Right kidney (tissue), 9 donors: Measurements from ENCODE around the gene MYBPC3.

Source experiments
- DNase-seq: peaks from one replicate; pipeline ENCODE4 v3.0.0-alpha.2; 2016
- long read RNA-seq, 8 donors: transcript quantifications; one replicate each; lab custom pipeline, GENCODE V29; 2026

The MYBPC3 gene
- long read RNA-seq, donor 1: 0 reads
- long read RNA-seq, donor 2: 0 reads
- long read RNA-seq, donor 3: 0 reads
- long read RNA-seq, donor 4: 0 reads
- long read RNA-seq, donor 5: 0 reads
- long read RNA-seq, donor 6: 0 reads
- long read RNA-seq, donor 7: 0 reads
- long read RNA-seq, donor 8: 0 reads

DNA sequence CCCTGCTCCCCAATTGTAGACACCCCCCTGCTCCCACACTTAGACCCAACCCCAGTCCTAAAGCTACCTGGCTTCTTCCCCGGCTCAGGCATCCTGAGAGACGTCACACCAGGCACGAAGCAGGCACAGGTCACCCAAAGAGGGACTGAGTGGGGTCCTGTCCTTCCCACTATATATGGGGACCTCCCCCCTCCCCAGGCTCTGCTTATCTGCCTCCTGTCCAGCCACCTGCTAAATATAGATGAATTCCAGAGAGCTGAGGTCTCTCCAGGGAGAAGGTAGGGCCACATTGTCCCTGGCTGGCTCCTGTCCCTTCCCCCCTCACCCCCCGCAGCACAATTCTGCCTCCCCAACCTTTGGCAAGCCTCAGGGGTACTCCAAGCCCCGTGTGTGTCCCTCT lies at the start of gene MYBPC3:
MYBPC3 (minus strand) TSS at position 147 of the 400 bp plus-strand sequence; CDS start at position 92, 55 bp downstream.
- no peak for DNase-seq

DNA sequence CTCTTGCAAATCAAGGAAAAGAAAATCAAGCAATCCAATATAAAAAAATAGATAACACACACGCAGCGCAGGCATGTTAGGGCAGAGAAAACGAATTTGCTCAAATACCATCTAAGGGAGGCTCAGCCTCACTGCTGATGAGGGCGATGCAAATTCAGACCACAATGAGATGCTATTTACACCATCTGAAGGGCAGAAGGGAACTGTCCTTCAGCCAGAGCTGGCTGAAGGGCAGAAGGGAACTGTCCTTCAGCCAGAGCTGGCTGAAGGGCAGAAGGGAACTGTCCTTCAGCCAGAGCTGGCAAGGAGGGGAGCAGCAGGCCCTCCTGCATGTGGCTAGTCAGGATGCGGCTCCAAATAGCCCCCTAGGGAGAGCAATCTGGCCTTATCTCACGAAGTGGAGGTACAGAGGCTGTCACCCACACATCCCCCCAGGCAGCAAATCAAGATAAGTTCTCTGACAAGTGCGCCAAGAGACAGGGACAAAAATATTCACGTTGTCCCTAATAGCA lies 48.3 kb upstream of the MYBPC3 start:
- DNase-seq: no peak

DNA sequence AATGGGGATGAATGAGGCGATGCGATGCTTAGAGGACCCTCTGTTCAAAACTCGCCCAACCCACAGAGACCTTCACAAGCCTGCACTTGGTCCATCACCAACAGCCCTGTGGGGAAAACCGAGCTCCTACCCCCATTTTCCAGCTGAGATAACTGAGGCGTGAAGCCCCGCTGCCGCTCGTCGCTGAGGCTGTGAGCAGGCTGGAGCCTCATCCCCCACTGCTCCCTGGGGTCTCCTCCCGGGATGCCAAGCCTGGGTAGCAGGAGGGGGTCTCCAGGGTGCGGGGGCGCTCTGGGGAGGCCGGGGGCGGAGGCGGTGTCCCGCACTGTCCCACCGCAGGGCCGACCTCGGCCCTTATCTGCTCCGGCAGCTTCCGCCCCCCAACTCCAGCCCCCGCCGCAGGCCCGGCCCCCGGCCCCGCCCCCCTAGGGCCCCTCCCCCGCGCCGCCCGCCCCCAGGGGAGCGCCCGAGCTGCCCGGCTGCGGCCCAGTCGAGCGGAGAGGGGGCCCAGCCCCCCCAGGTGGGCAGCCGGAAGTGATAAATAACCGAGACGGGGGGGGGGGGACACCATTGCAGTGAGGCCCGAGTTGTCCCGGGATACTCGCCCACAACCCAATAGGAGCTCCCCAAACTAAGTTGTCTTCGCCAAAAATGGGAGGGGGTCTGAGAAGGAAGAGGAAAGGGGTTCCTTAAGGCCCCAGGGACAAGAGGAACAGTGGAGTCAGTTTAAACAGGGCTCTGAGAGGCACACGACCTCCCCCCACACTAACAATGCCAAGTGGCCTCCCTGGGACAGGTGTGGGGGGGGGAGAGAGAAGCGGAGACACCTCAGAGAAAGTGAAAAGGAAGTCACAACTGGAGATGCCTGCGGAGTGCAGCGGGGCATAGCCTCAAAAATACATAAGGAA lies 47.6 kb upstream of the MYBPC3 start:
- peak; percentile 71 for DNase-seq

DNA sequence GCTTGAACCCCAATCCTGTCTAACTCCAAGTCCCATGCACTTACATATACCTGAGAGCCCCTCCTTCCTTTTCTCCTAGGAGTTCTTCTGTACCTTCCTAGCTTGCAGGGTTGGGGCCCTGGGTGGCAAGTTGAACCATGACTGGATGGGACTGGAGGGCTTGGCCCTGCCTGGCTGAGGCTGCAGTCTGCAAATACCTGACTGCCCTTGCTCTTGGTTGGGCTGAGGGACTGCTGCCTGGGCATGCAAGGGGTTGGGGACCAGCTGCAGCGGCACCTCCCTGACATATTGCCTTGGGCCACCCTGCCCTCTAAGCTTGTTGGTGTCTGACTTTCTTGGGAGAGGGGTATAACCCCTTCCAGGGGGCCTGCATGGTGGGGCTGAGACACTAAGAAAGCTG lies 46.0 kb upstream of the MYBPC3 start:
- DNase-seq: no peak

DNA sequence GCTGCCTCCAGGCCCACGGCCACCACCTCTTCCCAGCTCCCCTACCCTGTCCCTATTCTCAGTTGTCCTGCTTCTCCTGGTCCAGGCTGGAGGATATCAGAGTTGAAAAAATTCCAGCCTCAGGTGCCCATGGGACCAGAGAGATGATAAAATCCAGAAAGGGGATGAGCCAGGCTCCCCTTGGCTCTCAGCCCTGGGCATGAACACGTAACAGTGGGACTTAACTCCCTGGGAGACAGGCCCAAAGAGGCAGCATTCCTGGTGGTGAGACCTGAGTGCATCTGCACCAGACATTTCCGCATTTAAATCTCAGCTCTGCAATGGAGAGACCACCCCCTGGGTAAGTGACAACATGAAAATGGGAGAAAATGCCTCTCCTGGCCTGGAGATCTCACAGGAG lies 45.5 kb upstream of the MYBPC3 start:
- no peak for DNase-seq

DNA sequence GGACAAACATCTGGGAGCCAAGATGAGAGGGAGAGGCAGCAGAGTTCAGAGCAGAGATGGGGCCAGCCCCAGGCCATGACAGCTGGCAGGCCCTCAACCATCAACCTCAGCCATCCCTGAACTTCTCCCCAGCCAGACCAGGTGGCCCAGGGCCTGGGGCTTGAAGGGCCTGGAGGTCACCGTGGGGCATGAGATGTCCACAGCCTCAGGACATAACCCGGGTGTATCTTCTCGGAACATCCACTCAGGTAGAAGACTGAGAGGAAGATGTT lies 43.5 kb upstream of the MYBPC3 start:
- DNase-seq: no peak

DNA sequence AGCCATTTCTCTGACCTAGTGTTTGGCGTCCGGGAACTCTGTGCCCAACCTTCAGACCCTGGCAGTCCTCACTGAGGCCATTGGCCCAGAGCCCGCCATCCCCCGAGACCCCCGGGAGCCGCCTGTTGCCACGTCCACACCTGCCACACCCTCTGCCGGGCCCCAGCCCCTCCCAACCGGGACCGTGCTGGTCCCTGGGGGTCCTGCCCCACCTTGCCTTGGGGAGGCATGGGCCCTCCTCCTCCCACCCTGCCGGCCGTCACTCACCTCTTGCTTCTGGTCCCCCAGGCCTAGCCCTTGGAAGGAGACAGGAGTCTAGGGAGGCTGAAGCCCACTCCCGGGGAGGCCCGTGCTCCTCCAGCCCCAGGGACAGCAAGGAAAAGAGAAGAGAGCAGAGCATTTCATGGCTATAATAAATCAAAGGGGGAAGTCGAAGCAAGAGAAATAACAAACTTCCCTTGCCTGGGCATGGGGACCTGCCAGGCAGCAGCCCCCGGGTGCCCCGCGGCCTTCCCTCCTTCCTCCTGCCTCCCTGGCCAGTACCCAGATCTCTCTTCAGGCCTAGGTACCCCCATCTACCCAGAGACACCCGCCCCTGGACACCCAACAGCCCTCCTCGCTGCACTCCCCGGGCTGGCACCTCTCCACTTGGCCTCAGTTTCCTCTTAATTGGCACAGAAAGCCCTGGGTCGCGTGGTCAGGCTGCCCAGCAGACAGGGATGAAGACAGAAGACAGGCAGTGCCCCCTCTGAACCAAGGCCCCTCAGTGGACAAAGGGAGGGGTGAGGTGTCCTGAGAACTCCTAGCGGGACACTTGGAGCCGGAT lies 42.9 kb upstream of the MYBPC3 start:
- no peak for DNase-seq

DNA sequence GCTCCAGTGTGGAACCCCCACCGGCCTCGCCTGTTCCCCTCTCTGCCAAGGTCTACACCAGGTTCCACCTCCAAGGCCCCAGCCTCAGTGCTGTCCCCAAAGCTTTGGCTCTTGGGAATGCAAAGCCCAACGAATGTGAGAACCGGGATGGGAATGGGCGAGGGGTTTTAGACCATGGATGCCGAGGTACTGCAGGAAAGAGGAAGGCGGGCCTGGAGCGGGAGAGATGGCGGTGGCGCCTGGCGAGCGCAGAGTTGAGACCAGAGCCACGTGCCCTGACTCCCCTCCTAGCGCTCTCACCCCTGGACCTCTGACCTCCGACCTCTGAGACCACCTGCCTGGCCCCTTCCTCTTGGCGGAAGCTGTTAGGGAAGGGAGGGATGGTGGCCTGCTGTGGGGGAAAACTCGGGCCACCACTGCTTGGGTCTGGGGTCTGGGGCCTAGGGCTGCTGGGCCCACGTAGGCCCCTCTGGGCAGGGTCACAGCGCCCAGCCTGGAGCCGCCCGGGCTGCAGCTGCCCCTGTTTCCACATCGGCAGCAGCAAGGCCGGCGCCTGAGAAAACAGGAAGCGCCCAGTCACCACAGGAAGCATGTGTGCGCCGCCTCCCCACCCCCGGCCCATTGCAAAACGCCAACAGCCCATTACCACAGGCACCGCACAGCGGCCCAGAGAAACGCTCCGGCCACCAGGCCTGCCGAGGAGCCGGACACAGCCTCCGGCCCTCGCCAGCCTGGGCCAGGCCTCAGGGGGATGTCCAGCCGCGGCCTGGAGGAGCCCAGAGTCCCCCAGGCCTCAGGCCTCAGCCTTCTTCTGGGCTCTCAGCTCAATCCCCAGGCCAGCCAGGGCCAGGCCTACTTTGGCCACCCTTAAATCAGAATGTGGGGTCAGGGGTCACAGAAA lies 42.1 kb upstream of the MYBPC3 start:
- no peak for DNase-seq

DNA sequence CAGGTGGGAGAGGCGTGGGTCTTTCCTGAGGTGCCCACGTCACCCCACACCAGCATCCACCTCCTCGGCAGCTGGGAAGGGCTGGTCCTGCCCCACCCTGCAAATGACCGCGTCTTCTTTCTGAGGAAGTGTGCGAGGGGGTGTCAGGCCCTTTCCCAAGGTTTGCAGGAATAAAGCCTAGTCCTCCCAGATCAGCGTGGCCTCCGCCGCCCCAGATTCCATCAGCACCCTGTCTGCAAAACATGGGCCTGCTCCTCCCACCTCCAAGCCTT lies 41.5 kb upstream of the MYBPC3 start:
- DNase-seq: no peak

DNA sequence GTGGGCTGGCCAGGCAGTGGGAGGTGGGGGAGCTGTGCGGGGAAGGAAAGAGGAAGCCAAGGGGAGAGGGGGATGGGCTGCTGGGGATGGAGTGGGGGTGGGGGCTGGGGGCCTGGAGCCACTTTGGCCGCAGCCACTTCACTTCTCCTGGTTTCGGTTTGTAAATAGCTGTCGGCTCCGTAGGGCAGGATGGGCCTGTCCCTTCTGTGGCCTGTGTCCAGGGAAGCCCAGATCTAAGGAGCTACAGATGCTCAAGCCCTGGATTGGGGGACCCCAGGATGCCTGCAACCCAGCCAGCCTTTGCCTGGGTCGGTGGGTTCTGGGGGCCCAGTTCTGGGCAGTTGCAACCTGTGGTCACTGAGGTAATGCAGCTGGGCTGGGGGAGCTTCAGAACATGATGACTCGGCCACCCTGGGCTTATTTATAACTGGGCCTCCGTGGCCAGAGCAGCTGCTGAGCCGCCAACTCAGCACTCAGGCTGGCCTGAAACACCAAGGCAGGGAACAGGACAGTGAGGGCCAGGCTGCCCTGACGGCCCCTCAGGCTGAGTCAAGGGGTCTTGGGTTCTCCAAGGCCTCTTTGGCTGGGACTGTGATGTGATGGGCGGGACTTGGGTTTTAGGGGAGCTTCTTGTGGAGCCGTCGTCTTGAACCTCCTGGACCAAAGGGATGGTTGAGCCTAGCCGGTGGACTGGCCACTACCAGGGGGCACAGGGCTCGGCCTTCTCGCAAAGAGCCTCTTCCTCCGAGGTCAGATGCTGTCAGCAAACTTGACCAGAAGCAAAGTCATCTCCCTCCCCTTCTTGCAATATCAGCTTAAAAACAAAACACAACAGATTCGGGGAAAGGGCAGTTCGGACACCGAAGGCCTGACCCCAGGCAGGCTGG lies 40.9 kb upstream of the MYBPC3 start:
- DNase-seq: no peak

DNA sequence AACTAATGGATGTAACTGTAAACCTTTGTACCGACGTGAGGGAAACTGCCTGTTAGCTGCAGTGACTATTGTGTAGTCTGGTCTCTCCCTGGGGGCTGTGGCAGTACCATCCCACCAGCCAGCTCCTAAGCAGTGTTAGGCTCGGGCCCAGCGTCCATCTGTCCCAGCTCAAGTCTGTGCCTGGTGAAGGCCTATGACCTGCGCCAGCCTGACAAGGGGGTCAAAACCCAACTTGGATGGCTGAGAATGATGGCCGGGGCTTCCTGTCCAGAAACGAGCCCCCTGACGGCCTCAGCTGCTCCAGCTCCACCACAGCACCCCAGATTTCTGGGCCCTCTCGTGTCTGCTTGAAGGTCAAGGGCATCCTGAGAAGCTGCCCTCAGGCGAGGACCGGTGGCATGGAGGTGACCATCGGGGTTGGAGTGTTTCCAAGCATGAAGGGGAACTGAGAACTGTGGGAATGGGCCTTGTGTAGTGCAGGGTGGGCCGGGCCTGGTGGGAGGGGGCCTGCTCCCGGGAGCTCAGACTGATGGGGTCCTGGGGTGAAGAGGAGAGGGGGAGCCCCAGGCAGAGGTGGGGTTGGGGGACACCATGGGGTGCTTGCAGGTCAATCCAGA lies 40.2 kb upstream of the MYBPC3 start:
- no peak for DNase-seq

DNA sequence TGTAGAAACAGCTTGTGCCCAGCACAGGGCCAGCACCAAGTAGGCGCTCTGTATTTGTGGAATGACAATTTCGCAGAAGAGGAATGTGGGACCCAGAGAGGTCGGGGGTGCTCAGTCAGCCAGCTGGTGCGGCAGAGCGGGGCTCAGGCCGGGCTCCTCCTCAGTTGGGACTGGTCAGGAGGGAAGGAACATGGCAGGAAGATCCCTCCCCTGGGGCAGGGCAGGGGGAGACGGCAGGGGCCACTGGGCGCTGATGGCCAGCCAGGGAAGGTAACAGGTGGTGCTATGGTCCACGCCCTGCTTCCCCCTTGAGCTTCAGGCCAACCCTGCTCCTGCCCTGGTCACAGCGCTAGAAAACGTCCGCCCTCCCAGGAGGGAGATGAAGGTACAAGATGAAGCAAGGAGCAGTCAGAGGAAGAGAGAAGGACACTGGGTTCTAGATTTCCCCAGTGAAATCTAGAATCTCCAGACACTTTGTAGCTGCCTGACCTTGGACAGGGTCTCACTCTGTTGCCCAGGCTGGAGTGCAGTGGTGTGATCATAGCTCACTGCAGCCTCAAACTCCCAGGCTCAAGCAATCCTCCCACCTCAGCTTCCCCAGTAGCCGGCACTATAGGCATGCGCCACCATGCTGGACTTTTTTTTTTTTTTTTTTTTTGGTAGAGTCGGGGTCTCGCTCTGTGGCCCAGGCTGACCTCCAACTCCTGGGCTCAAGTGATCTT lies 39.4 kb upstream of the MYBPC3 start:
- DNase-seq: no peak

DNA sequence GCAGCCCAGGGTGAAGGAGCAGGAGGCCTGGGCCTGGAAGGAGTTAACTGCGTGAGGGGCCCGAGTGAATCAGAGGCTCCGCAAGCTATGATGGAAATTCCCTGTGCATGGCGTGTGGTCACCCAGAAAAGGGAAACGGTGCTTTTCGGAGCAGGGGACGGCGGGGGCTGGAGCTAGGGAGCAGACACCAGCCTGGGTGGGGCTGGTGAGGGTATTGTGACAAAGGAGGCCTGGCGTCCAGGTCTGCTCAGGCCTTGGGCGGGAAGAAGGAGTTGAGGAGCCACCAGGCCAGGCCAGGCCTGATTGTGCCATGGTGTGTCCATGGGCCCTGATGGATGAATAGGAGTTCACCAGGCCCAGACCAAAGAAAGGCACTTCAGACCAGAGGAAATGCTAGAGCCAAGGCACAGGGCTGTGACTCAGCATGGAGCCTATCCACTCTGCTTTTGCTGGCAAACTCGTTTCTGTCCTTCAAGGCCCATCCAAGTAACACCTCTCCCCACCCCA lies 38.6 kb upstream of the MYBPC3 start:
- DNase-seq: no peak

DNA sequence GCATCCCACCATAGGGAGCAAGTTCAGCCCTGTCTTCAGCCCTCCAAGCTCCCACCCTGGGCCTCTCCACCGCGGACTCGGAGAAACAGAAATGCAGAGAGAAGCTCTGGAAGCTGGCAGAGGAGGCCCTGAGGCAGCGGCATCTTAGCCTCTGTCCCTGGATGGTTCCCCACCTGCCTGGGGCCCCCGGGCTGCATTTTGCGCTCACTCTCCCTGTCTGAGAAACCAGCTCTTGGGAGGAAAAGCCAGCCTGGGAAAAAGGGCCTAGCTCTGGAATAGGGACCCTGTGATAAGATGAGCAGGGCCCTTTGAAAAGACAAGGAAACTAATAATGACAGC lies 37.9 kb upstream of the MYBPC3 start:
- DNase-seq: no peak

DNA sequence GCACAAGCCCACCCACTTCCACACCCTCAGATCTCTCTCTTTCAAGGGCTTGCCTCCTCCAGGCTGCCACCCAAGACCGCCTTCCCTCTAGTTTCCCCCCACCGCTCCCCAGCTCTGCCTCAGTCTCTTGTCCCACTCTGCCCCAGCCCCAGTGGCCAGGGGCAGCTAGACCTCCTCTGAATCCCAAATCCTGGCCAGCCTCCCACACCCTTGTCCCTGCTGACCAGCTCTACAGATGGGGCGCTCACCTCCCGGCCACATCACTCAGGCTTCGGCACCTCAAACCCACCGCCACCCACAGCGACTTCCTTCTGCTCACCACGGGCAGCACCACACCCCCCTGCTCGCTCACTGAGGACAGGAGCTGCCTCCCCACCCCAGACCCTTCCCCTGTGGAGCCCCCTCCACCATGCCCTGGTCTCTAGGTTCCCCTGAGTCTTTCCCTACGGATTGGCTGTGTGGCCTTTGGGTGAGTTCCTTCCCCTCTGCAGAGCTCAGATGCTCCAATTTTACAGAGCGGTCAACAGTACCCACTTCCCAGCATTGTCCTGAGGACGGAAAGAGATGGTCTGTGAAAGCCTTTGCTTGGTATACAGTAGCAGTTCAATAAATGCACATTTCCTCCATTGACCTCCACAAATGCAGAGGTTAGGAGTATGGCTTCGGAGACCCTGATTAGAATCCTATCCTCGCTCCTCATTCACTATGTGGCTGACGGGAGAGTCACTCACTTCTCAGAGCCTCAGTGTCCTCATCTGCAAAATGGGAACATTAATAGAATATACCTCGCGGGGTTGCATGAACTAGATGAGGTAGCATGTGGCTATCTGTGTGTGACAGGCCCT lies 37.3 kb upstream of the MYBPC3 start:
- DNase-seq: no peak

DNA sequence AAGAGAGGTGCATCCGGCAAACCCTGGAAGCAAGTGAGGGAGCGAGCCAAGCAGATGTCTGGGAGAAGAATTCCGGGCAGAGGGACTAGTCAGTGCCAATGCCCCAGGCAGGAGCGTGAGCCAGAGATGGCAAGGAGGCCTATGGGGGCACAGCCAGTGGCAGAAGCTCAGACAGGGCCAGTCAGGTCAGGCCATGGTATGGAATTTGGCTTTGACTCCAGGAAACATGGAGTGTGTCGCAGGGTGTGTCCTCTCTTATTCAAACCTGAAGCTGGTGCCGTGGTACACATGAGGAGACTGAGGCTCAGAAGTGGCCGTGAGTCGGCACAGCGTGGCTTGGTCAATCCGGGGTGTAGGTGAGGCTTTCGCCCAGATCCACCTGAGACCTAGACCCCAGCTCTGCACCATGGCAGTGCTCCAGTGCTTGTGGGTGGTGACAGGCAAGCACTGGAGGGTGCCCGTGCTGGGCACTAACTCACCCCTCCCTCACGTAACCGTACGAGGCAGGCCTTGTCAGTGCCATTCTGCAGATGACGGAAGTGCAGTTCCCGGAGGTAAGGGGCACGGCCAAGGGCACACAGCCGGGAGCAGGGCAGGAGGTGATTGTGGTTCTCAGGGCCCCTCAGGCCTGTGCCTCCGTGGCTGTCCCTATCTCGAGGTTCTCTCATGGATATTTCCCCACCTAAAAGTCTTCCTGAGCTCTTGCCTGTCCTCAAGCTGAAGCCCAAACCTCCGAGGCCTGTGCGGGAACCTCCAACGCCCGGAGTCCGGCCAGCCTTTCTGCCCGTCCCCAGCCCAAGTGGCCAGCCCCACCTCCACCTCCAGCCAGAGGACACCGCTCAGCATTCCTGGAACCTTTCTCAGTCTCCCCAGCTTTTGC lies 36.4 kb upstream of the MYBPC3 start:
- DNase-seq: no peak

DNA sequence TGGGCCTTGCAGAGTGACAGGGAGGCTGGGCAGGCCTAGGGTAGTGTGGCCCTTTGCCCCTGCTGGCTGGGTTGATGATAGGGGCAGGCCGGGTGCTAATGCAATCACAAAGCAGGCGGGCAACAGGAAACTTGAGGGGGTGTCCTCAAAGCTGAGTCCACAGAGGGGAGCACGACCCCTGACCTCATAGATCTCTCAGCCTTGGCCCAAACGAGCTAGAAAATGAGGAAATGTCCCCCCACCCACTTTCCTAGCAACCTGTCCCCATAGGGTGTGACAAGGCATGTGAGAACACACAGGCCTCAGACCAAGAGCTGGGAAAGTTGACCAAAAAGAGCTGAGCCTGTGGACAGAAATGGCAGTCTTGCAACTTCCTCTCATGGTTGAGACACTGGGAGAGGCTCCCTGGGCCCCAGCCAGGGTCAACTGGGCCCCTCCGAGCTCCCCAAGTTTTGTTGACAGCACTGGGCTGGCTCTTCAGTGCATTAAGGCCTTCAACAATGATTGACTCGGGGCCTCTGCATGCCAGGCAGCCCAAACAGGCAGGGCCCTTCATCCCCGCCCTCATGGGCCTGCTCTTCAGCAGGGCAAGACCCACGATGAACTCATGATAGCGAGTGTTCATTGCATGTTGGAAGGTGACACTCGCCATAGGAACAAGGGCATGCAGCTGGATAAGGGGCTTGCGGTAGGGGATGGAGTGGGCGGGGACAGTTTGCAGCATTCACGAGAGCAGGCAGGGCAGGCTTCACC lies 35.6 kb upstream of the MYBPC3 start:
- no peak for DNase-seq
